NB4 (cell line): ENCODE data around the gene IGF1R.

Experiments
- DNase-seq: peaks from one replicate; pipeline ENCODE4 v3.0.0; 2010; ENCODE audit warnings: low read depth
- H3K4me3 ChIP-seq: one replicate; pipeline ENCODE4 v1.5.1; 2011; ENCODE audit warnings: mild to moderate bottlenecking, low read depth, low read length, moderate library complexity
- MYC ChIP-seq: IDR thresholded peaks from 2 replicates; pipeline ENCODE4 v1.6.1; 2011; ENCODE audit warnings: low read depth, low read length
- POLR2A ChIP-seq: IDR thresholded peaks from 2 replicates; pipeline ENCODE4 v1.6.1; 2011; ENCODE audit warnings: mild to moderate bottlenecking; ENCODE audit not compliant: insufficient read length; ENCODE audit errors: extremely low read depth
- TF ChIP-seq, protein P1 (sequence below): IDR thresholded peaks from one replicate; pipeline ENCODE4 v1.5.1; 2012; ENCODE audit warnings: low read depth, low read length
- TF ChIP-seq, protein P2 (sequence below): IDR thresholded peaks from 2 replicates; pipeline ENCODE4 v1.6.1; 2011; ENCODE audit warnings: low read depth, low read length

The IGF1R gene

DNA sequence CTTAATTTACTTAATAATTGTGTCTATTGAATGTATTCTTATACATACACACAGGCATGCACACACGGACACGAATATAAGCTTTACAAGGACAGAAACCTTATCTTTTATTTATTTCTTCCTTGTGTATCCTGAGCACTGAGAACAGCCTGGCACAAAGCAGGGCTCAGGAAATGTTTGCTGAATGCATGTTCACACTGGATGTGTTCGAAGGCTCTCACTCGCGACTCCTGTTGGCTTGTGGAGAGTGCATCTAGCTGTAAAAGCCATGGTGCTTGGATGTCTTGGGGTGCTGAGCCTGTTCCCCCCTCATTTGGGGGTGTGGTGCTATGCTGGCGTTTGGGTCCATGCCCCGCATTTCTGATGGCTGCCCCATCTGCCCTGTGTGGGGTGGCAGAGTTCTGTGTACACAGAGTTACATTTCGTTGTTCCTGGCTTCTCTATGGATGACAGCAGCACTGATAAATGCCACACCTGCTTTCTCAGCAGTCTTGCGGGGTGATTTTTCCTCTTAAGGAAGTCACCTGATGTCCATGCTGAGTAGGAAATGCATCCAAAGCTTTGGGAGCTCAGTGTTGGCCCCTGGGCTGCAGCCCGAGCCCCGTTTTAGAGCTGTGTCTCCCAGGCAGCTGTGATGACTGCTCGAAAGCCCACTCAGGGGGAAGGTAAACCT, 148.5 kb downstream of the IGF1R start:
- no peak overlapping the region for H3K4me3 ChIP-seq
- TF ChIP-seq, protein P1, sequence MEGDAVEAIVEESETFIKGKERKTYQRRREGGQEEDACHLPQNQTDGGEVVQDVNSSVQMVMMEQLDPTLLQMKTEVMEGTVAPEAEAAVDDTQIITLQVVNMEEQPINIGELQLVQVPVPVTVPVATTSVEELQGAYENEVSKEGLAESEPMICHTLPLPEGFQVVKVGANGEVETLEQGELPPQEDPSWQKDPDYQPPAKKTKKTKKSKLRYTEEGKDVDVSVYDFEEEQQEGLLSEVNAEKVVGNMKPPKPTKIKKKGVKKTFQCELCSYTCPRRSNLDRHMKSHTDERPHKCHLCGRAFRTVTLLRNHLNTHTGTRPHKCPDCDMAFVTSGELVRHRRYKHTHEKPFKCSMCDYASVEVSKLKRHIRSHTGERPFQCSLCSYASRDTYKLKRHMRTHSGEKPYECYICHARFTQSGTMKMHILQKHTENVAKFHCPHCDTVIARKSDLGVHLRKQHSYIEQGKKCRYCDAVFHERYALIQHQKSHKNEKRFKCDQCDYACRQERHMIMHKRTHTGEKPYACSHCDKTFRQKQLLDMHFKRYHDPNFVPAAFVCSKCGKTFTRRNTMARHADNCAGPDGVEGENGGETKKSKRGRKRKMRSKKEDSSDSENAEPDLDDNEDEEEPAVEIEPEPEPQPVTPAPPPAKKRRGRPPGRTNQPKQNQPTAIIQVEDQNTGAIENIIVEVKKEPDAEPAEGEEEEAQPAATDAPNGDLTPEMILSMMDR, result no peak
- no peak for TF ChIP-seq MYC
- no peak for TF ChIP-seq POLR2A
- TF ChIP-seq, protein P2, sequence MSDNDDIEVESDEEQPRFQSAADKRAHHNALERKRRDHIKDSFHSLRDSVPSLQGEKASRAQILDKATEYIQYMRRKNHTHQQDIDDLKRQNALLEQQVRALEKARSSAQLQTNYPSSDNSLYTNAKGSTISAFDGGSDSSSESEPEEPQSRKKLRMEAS, result no peak
- DNase-seq, result no peak

DNA sequence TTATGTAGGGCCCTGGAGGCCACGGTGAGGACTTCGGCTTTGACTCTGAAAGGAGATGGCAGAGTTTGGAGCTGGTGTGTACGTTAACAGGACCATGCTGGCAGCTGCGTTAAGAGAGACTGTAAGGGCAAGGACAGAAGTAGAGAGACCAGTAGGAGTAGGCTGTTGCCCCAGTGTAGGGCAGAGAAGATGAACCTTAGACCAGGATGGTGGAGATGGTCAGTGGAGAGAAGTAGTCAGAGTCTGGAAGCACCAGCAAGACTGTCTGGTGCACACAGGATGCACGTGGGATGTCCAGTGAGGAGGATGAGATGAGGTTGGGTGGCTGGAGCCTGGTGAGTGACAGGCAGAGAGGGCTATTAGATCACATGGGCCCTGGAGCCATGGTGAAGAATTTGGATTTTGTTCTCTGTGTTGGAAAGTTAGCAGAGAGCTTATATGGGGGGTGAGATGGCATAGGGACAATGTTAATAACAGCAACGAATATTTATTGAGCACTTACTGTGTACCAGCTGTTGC, 150.1 kb downstream of the IGF1R start:
- DNase-seq, result no peak
- H3K4me3 ChIP-seq, result no peak overlapping the region
- TF ChIP-seq POLR2A (no peak), MYC (no peak)
- TF ChIP-seq, protein P2, result no peak
- TF ChIP-seq, protein P1, result no peak

DNA sequence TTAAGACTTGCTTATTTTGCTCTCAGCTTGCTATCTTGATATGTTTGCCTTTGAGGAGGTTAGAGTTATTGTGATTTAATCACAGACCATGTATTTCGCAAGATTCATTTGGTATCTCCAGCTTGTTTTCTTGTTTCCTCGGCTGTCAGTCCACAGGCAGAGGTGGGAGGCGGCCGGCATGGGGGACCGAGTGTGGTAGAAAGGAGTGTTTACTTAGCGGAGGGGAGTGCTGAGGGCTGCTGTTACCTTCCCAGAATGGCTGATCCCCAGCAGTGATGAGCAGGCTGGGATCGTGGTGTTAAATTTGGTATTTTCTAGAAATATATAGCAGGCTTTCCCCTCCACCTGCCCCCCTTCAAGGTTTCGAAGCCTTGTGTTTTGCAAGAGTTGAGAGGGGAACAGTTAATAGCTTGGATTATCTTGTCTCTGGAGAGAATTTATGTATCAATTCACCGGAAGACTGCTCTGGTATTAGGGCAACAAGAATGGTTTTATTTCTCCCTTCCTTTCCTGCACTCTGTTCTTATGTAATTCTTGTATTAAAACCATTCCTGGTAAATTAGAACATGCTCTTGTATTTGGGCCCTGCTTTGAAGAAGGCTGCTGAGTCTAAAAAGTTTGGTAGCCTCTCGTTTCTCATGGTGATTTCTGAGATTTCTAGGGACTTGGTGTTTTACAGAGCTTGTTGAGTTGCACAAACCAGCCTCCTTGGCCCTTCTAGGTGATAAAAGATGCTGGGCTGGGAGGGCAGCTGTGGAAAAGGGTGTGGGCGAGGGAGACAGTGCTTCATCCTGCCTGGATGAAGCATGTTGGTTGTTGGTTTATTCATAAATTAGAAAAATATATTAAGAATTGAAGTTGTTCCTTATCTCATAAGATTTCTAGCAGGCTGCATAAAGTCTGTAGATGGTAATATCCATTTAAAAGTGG, 151.4 kb downstream of the IGF1R start:
- TF ChIP-seq MYC (no peak), POLR2A (no peak)
- TF ChIP-seq, protein P1, result no peak
- TF ChIP-seq, protein P2, result no peak
- peak overlapping the region; percentile 50 for H3K4me3 ChIP-seq
- peak; percentile 77 for DNase-seq

DNA sequence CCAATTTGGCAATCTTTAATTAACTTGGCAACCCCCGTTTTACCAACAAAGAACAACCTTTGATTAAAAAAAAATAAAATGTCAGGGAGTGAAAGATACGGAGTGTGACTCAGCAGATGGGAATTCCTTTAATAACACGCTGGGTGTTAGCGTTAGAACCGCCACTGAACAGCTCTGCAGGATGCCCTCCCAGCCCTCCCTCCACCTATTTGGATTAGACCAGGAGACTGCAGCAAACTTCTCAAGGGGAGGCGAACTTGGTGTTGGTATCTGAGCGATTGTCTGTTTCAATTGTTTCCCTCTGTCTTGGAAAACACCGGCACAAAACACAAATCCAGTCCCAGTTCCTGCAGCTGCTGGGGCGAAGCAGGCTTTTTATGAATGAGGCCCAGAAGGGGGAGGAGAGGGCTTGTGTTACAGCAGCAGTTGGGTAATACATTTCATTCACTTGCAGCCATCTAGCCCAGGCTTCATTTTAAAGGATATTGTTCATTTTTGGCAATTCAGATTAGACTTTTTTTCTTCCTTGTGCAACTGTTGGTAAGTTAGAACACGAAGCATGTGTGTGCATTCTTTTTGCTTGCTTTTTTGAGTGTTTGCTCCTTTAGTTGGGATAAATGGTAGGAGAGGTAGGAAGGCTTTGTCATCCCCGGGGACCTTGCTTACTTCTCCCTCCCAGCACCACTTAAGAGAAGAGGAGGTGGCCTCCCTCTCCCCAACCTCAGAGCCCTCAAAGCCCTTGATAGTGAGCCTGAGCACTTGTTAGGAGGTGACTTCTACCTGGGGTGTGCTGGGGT, 152.3 kb downstream of the IGF1R start:
- peak overlapping the region; percentile 50 for H3K4me3 ChIP-seq
- TF ChIP-seq, protein P1, result no peak
- TF ChIP-seq, protein P2, result no peak
- TF ChIP-seq MYC (no peak; the same call in 1 of the 2 replicates), POLR2A (no peak)
- DNase-seq, result peak; percentile 89

DNA sequence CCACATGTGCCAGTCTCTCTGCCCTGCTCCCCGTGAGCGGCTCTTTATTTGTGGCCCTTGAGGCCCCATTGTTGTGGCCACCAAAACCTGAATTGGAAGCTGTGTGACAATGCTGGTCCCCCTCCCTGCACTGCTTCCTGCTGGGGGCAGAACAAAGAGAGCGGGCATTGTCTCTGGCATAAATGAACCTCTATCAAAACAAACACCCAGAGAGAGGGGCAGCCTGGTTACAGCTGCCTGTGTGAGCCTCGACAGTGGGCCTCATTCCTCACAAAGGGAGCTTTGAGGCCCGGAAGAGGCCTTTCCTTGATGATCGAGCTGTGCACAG, 152.9 kb downstream of the IGF1R start:
- TF ChIP-seq, protein P2, result no peak
- TF ChIP-seq POLR2A (no peak), MYC (no peak)

More for the DNA sequence above, 152.9 kb downstream of the IGF1R start:
- H3K4me3 ChIP-seq, result peak overlapping the region; percentile 50
- no peak for DNase-seq
